ENCODE results near the gene ABCA5.

DNA sequence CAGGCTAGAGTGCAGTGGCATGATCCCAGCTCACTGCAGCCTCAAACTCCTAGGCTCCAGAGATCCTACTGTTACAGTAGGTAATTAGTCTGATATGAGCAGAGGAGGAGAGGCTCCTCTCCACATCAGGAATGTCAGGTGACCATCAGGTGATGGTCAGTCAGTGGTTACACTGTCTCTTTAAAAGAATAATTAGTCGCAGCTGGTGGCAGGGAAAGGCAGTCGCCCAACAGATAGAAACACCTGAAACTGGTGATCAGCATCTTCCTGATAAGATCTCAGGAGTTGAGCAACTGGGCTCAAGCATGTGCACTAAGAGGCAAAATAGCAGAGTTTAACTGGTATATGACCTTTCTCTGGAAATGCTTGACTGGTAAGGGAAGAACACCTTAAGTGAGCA, 21.5 kb upstream of the ABCA5 start:
- no peak for TF ChIP-seq EZH2 (IDR thresholded peaks at IDR 0.05; ENCODE audit: insufficient read depth, poor library complexity, severe bottlenecking)
- no peak for TF ChIP-seq EZH2phosphoT487 (IDR thresholded peaks at IDR 0.05; ENCODE audit: insufficient read depth, low read depth)
